HepG2 (cell line): ENCODE results near the gene BPIFA1. TPM values are rescaled to one million over a fixed set of nuclear protein-coding genes. Genes with fewer than 3 reads are reported as not detected.

ENCODE experiments used
- ATAC-seq: fragments of 200-7000 bp; cut with Tn5 transposase; 3 replicates; pipeline ENCODE4 v1.9.1; 2020; ENCODE audit warnings: mild to moderate bottlenecking, moderate library complexity
- BruUV-seq: library from RNA; stranded (reverse); fragments of 400-500 nt; replicated peaks from 2 replicates; lab custom pipeline; 2021; lab: Mats Ljungman, UMichigan
- CTCF ChIA-PET: fragments of 300-600 bp; formaldehyde crosslinking; extraction: SDS; loops from one replicate; lab custom pipeline; 2021; ENCODE audit warnings: low total read pairs, inconsistent platforms, low intra/inter-chr PET ratio; lab: Yijun Ruan, JAX
- POLR2A ChIA-PET: fragments of 350-600 bp; sonication (Branson Sonifier 250); formaldehyde crosslinking; loops from one replicate; lab custom pipeline; 2020; ENCODE audit warnings: antibody characterized with exemption, inconsistent platforms; lab: Yijun Ruan, JAX
- DNase-seq: peaks from one replicate; pipeline ENCODE4 v3.0.0-alpha.2; 2015; ENCODE audit warnings: low spot score
- FAIRE-seq: peaks from 3 replicates; lab custom pipeline; 2011; peaks lifted over from hg19 to GRCh38; lab: Jason Lieb, UNC
- H2AFZ ChIP-seq: one replicate; pipeline ENCODE4 v1.6.1; 2011; ENCODE audit warnings: low read length, inconsistent platforms
- H3K27ac ChIP-seq: fragments of 300-600 bp; 3 replicates; pipeline ENCODE4 v1.8.0; 2011; ENCODE audit warnings: mixed run types, mild to moderate bottlenecking, mixed read lengths, low read length, inconsistent platforms; ENCODE audit not compliant: insufficient read depth; ENCODE audit errors: extremely low read length
- H3K27me3 ChIP-seq, 2 experiments: fragments of 200-600 bp in 1 of 2; 2 replicates in 1 of 2; 3 replicates in 1 of 2; pipeline versions ENCODE4 v1.6.0 to v1.8.0; 2011; ENCODE audit warnings: low read length in 2 of 2, mild to moderate bottlenecking in 2 of 2, moderate library complexity in 2 of 2, inconsistent platforms in 1 of 2; ENCODE audit not compliant: insufficient read depth in 2 of 2, control insufficient read depth in 1 of 2
- H3K36me3 ChIP-seq, 2 experiments: fragments of 200-600 bp in 1 of 2; replicated peaks in 1 of 2; 2 replicates in 1 of 2; 3 replicates in 1 of 2; pipeline versions ENCODE4 v1.5.1 to v1.8.0; 2011; ENCODE audit warnings: low read length in 2 of 2, inconsistent platforms in 1 of 2; ENCODE audit not compliant: insufficient read depth in 2 of 2, control insufficient read depth in 1 of 2
- H3K4me1 ChIP-seq: 2 replicates; pipeline ENCODE4 v1.5.1; 2012; ENCODE audit warnings: low read length, inconsistent platforms; ENCODE audit not compliant: insufficient read depth
- H3K4me2 ChIP-seq: 2 replicates; pipeline ENCODE4 v1.6.0; 2011; ENCODE audit warnings: low read depth, low read length, inconsistent platforms
- H3K4me3 ChIP-seq, 3 experiments: fragments of 200-600 bp in 1 of 3; sonication (generic), shearing (Covaris generic) in 1 of 3; replicated peaks in 1 of 3; 2 replicates each; pipeline ENCODE4 v1.5.1; 2011 to 2016; ENCODE audit warnings: low read length in 3 of 3, inconsistent platforms in 2 of 3, low read depth in 2 of 3, mild to moderate bottlenecking in 2 of 3, control low read depth in 1 of 3, mixed read lengths in 1 of 3; ENCODE audit not compliant: insufficient read depth in 1 of 3
- H3K79me2 ChIP-seq: one replicate; pipeline ENCODE4 v1.6.1; 2011; ENCODE audit warnings: low read length, inconsistent platforms; ENCODE audit not compliant: insufficient read depth
- H3K9ac ChIP-seq: 2 replicates; pipeline ENCODE4 v1.6.0; 2011; ENCODE audit warnings: mild to moderate bottlenecking, low read depth, low read length, inconsistent platforms; ENCODE audit not compliant: insufficient read depth
- H3K9me3 ChIP-seq: 2 replicates; pipeline ENCODE4 v1.5.1; 2012; ENCODE audit warnings: mild to moderate bottlenecking, low read length
- H4K20me1 ChIP-seq: 2 replicates; pipeline ENCODE4 v1.6.0; 2011; ENCODE audit warnings: inconsistent platforms, mild to moderate bottlenecking, low read length, moderate library complexity; ENCODE audit not compliant: insufficient read depth
- ARHGAP35 ChIP-seq: sonication (generic); formaldehyde crosslinking; IDR thresholded peaks from 2 replicates; pipeline ENCODE4 v1.9.0; 2022; ENCODE audit warnings: mild to moderate bottlenecking, inconsistent platforms, moderate library complexity, missing genetic modification reagents, borderline replicate concordance
- ATF7-NPFF ChIP-seq: sonication (generic); formaldehyde crosslinking; IDR thresholded peaks from 2 replicates; pipeline ENCODE4 v1.8.1; 2023; ENCODE audit warnings: mild to moderate bottlenecking, low read depth, missing genetic modification reagents, moderate library complexity
- FOXC1 ChIP-seq: sonication (generic); formaldehyde crosslinking; IDR thresholded peaks from 2 replicates; pipeline ENCODE4 v1.8.0; 2022; ENCODE audit warnings: mild to moderate bottlenecking, missing genetic modification reagents, borderline replicate concordance
- IRX3 ChIP-seq: sonication (generic); formaldehyde crosslinking; IDR thresholded peaks from 2 replicates; pipeline ENCODE4 v1.8.1; 2023; ENCODE audit warnings: mild to moderate bottlenecking, low read depth, missing genetic modification reagents, borderline replicate concordance
- KLF9 ChIP-seq: IDR thresholded peaks from 2 replicates; pipeline ENCODE4 v1.6.1; 2016; ENCODE audit warnings: low read depth
- NAIF1 ChIP-seq: sonication (generic); formaldehyde crosslinking; IDR thresholded peaks from 2 replicates; pipeline ENCODE4 v1.5.0; 2020; ENCODE audit warnings: mild to moderate bottlenecking, missing genetic modification reagents, borderline replicate concordance
- SIN3B ChIP-seq: fragments of 150-350 bp; IDR thresholded peaks from 2 replicates; pipeline ENCODE4 v1.6.1; 2014; ENCODE audit warnings: low read length
- YEATS4 ChIP-seq: sonication (generic); formaldehyde crosslinking; IDR thresholded peaks from 2 replicates; pipeline ENCODE4 v1.4.0; 2020; ENCODE audit warnings: missing genetic modification reagents, borderline replicate concordance
- ZMYM4 ChIP-seq: sonication (generic); formaldehyde crosslinking; IDR thresholded peaks from 2 replicates; pipeline ENCODE4 v1.8.1; 2023; ENCODE audit warnings: mild to moderate bottlenecking, missing genetic modification reagents
- ZNF124 ChIP-seq: sonication (generic); formaldehyde crosslinking; IDR thresholded peaks from 2 replicates; pipeline ENCODE4 v1.4.0; 2020; ENCODE audit warnings: missing genetic modification reagents
- ZNF484 ChIP-seq: sonication (generic); formaldehyde crosslinking; IDR thresholded peaks from 2 replicates; pipeline ENCODE4 v1.5.1; 2020; ENCODE audit warnings: mild to moderate bottlenecking, low read depth, missing genetic modification reagents, borderline replicate concordance
- ZNF549 ChIP-seq: sonication (generic); formaldehyde crosslinking; IDR thresholded peaks from 2 replicates; pipeline ENCODE4 v1.5.0; 2020; ENCODE audit warnings: missing genetic modification reagents
- ZNF563 ChIP-seq: sonication (generic); formaldehyde crosslinking; IDR thresholded peaks from 2 replicates; pipeline ENCODE4 v1.8.0; 2022; ENCODE audit warnings: mild to moderate bottlenecking, moderate library complexity, missing genetic modification reagents
- ZNF598 ChIP-seq: sonication (generic); formaldehyde crosslinking; IDR thresholded peaks from 2 replicates; pipeline ENCODE4 v1.5.1; 2020; ENCODE audit warnings: mild to moderate bottlenecking, missing genetic modification reagents, borderline replicate concordance
- ZNF678 ChIP-seq: sonication (generic); formaldehyde crosslinking; IDR thresholded peaks from 2 replicates; pipeline ENCODE4 v1.4.0; 2020; ENCODE audit warnings: mild to moderate bottlenecking, missing genetic modification reagents
- ZNF709 ChIP-seq: sonication (generic); formaldehyde crosslinking; IDR thresholded peaks from 2 replicates; pipeline ENCODE4 v1.5.0; 2020; ENCODE audit warnings: mild to moderate bottlenecking, missing genetic modification reagents
- WGBS: methylation state at CpG from one replicate; pipeline ENCODE4 v1.1.6; 2017; ENCODE audit warnings: low lambda C conversion rate; 5-methylcytosine and 5-hydroxymethylcytosine counted together
- in situ Hi-C: cut with HindIII; loops from 2 replicates; pipeline ENCODE4 v1.10.0; 2017; ENCODE audit warnings: low pct_unique_long_range_greater_than_20kb; ENCODE audit not compliant: extremely low pct_ligation_motif_present
- intact Hi-C: fragments of 100-400 bp; cut with micrococcal nuclease; formaldehyde crosslinking; loops from one replicate; pipeline ENCODE4 v1.10.0; 2022; ENCODE audit not compliant: unreplicated experiment
- polyA plus RNA-seq, 8 experiments: library from polyadenylated mRNA; depleted of rRNA in 3 of 8; stranded (reverse) in 7 of 8; unstranded in 1 of 8; fragments of >200 nt; fragmentation: Illumina TruSeq in 4 of 8; extraction: Trizol in 4 of 8; gene quantifications; 2 replicates each; pipeline versions ENCODE4 v1.2.1 to v1.2.3, GENCODE V29; 2011 to 2016; ENCODE audit warnings: low read depth in 4 of 8, missing spikeins in 1 of 8, mixed read lengths in 1 of 8; ENCODE audit not compliant: insufficient read depth in 1 of 8
- total RNA-seq, 5 experiments: library from RNA; depleted of rRNA; stranded (reverse); fragments of >200 nt; fragmentation: Illumina TruSeq; extraction: Trizol; gene quantifications; 2 replicates each; pipeline ENCODE4 v1.2.3, GENCODE V29; 2016; ENCODE audit warnings: low read depth in 1 of 5
- TF ChIP-seq, protein P1 (sequence below): fragments of 450-650 bp; IDR thresholded peaks from 2 replicates; pipeline ENCODE4 v1.6.1; 2017
- TF ChIP-seq, protein P2 (sequence below): sonication (generic); formaldehyde crosslinking; IDR thresholded peaks from 2 replicates; pipeline ENCODE4 v1.5.0; 2020; ENCODE audit warnings: missing genetic modification reagents

Gene BPIFA1
- total and polyA plus RNA-seq, 2 of the 13 experiments (the other 11 are each of a cell fraction or from before 2014, with no cell fraction given) = not detected

DNA sequence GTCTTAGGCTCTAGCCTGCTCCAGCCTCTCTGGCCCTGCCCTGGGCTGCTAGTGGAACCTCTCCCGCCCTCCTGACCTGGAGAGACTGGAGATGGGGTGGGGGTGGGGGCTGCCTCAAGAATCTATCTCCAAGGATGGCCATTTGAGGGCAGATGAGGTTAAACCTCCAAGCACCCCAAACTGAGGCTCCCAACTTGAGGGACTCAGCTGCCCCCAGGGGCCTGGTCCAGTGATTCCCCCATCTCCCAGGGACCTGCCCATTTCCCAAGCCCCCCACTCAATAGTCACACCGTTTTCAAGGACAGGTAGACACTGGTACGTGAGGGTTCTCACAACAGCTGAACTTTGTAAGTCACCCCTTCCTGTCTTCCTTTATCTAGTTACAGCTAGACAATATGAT is 40.1 kb downstream of the BPIFA1 start (continued):
- 0 out of 2 replicates have a peak, but pooled peaks have one; percentile 8 for TF ChIP-seq ARHGAP35 (CRISPR knock-in tag)
- no peak for TF ChIP-seq SIN3B
- 0 out of 2 replicates have a peak, but pooled peaks have one; percentile 26 for TF ChIP-seq ZNF678 (CRISPR knock-in tag)
- no peak for TF ChIP-seq ZMYM4 (CRISPR knock-in tag)
- TF ChIP-seq YEATS4 (CRISPR knock-in tag) = no peak
- TF ChIP-seq NAIF1 (CRISPR knock-in tag) = no peak
- TF ChIP-seq ZNF709 = peak; percentile 53; the same call in 1 of the 2 replicates
- TF ChIP-seq ZNF598 = 0 out of 2 replicates have a peak, but pooled peaks have one; percentile 36
- TF ChIP-seq ZNF563 = 0 out of 2 replicates have a peak, but pooled peaks have one; percentile 49

DNA sequence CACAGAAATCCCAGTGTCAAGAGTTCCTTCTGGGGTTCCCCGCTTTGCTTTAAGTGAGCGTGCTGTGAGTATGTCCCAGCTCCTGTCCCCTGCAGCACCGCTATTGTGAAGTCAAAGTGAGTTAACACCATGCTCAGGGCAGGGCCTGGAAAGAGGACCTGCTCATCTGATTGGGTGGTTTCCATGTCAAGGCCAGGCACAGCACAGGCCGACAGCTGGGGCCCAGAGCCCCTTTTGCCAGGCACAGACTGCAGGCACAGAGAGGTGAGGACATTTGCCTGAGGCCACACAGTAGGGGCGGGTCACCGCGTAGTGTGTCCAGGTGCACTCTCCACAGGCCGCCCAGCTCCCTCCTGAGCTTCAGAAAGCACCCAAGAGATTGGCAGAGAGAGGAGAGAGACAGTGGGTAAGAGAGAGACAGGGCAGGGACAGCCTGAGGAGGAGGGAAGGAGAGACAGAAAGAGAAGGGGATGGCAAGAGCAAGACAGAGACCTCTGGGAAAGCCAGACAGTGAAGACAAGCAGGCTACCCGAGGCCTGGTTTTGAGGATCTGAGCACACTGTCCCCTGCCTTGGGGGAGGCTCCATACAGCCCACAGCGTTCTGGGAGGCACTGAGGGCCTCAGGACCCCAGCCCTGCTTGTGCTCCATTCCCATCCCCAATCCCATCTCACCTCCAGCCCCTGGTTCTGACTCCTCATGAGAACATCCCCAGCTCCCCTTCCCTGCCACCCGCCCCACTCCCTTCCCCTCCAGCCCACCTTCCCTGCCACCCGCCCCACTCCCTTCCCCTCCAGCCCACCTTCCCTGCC is 40.7 kb downstream of the BPIFA1 start:
- H3K9me3 ChIP-seq = no peaks in the 10 kb centered on the region
- 50% methylated on average over 12 of the region's 12 CpGs for WGBS
- DNase-seq = peak; percentile 58
- peak overlapping the region; percentile 29 for H3K4me2 ChIP-seq
- no peak for FAIRE-seq
- BruUV-seq = no TSS peak
- no peak overlapping the region for H3K27ac ChIP-seq
- intact Hi-C loops = no loop called here
- peak overlapping the region; percentile 4; the same call in 1 of the 2 replicates for H3K9ac ChIP-seq
- in situ Hi-C loops = no loop called here
- POLR2A ChIA-PET = no interaction called here
- CTCF ChIA-PET = no interaction called here
- peaks cover 89% of the 10 kb centered on the region for H3K4me1 ChIP-seq
- no peak overlapping the region for H3K4me3 ChIP-seq
- peaks cover 0 to 3% of the 10 kb centered on the region in 2 experiments; a peak in 1 of 5 replicates for H3K27me3 ChIP-seq
- no peaks in the 10 kb centered on the region for H3K79me2 ChIP-seq
- peak; percentile 74 for ATAC-seq
- H2AFZ ChIP-seq = no peak overlapping the region
- H4K20me1 ChIP-seq = no peaks in the 10 kb centered on the region
- H3K36me3 ChIP-seq = no peaks in the 10 kb centered on the region
- TF ChIP-seq, protein P1, sequence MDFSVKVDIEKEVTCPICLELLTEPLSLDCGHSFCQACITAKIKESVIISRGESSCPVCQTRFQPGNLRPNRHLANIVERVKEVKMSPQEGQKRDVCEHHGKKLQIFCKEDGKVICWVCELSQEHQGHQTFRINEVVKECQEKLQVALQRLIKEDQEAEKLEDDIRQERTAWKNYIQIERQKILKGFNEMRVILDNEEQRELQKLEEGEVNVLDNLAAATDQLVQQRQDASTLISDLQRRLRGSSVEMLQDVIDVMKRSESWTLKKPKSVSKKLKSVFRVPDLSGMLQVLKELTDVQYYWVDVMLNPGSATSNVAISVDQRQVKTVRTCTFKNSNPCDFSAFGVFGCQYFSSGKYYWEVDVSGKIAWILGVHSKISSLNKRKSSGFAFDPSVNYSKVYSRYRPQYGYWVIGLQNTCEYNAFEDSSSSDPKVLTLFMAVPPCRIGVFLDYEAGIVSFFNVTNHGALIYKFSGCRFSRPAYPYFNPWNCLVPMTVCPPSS = no peak
- TF ChIP-seq IRX3 (CRISPR knock-in tag) (no peak), KLF9 (CRISPR knock-in tag) (no peak), ZNF484 (CRISPR knock-in tag) (no peak), FOXC1 (CRISPR knock-in tag) (no peak), ZNF549 (CRISPR knock-in tag) (no peak), ATF7-NPFF (CRISPR knock-in tag) (no peak), ZNF124 (CRISPR knock-in tag) (no peak)
- TF ChIP-seq, protein P2, sequence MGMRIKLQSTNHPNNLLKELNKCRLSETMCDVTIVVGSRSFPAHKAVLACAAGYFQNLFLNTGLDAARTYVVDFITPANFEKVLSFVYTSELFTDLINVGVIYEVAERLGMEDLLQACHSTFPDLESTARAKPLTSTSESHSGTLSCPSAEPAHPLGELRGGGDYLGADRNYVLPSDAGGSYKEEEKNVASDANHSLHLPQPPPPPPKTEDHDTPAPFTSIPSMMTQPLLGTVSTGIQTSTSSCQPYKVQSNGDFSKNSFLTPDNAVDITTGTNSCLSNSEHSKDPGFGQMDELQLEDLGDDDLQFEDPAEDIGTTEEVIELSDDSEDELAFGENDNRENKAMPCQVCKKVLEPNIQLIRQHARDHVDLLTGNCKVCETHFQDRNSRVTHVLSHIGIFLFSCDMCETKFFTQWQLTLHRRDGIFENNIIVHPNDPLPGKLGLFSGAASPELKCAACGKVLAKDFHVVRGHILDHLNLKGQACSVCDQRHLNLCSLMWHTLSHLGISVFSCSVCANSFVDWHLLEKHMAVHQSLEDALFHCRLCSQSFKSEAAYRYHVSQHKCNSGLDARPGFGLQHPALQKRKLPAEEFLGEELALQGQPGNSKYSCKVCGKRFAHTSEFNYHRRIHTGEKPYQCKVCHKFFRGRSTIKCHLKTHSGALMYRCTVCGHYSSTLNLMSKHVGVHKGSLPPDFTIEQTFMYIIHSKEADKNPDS = no peak
